OCI-LY1 (cell line): ENCODE results near the gene MICAL1.

Experiments used
- EZH2 ChIP-seq: fragments of 200-600 bp; sonication (generic), shearing (Covaris generic); IDR thresholded peaks from 2 replicates; pipeline ENCODE4 v1.8.0; 2017; ENCODE audit warnings: borderline replicate concordance, mixed run types, mild to moderate bottlenecking, antibody characterized with exemption, low read length, moderate library complexity, mixed read lengths
- TF ChIP-seq, protein P1 (sequence below): fragments of 200-600 bp; sonication (generic), shearing (Covaris generic); IDR thresholded peaks from 2 replicates; pipeline ENCODE4 v1.5.1; 2017; ENCODE audit warnings: mild to moderate bottlenecking, antibody characterized with exemption, low read length, moderate library complexity, mixed read lengths

DNA sequence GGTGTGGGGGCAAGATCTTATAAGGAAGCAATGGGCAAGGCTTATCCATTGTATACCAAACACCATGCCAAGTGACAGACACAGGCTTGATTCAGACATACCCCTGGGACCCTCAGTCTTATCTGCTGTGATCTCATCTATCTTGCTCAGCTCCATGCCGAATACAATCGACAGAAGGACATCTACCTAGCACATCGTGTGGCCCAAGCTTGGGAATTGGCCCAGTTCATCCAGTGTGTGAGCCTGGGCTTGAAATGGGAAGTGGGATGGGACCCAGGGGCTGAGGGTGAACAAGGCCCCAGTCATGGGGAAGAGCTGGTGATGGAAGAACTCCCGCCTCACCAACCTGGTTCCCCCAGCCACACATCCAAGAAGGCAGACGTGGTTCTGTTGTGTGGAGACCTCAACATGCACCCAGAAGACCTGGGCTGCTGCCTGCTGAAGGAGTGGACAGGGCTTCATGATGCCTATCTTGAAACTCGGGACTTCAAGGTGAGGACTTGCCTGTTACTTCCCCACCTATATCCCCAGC is 13.1 kb downstream of the MICAL1 start:
- TF ChIP-seq, protein P1, sequence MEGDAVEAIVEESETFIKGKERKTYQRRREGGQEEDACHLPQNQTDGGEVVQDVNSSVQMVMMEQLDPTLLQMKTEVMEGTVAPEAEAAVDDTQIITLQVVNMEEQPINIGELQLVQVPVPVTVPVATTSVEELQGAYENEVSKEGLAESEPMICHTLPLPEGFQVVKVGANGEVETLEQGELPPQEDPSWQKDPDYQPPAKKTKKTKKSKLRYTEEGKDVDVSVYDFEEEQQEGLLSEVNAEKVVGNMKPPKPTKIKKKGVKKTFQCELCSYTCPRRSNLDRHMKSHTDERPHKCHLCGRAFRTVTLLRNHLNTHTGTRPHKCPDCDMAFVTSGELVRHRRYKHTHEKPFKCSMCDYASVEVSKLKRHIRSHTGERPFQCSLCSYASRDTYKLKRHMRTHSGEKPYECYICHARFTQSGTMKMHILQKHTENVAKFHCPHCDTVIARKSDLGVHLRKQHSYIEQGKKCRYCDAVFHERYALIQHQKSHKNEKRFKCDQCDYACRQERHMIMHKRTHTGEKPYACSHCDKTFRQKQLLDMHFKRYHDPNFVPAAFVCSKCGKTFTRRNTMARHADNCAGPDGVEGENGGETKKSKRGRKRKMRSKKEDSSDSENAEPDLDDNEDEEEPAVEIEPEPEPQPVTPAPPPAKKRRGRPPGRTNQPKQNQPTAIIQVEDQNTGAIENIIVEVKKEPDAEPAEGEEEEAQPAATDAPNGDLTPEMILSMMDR = no peak
- TF ChIP-seq EZH2 = no peak
